Panc1 (cell line): ENCODE measurements around the gene TAB2. TPM values are rescaled to one million over a fixed set of nuclear protein-coding genes. Genes with fewer than 3 reads are reported as not detected.

Experiments used
- ATAC-seq: fragments of 200-7000 bp; cut with Tn5 transposase; 2 replicates; pipeline ENCODE4 v1.9.1; 2020; ENCODE audit warnings: mild to moderate bottlenecking, moderate library complexity
- BruUV-seq: library from RNA; stranded (reverse); fragments of 400-500 nt; replicated peaks from 2 replicates; lab custom pipeline; 2021; lab: Mats Ljungman, UMichigan
- CTCF ChIA-PET: fragments of 300-600 bp; sonication (Branson Sonifier 250); formaldehyde crosslinking; loops from one replicate; lab custom pipeline; 2022; ENCODE audit warnings: antibody characterized with exemption; lab: Charles Lee
- POLR2A ChIA-PET: fragments of 300-600 bp; sonication (Branson Sonifier 250); formaldehyde crosslinking; loops from one replicate; lab custom pipeline; 2022; ENCODE audit warnings: antibody characterized with exemption; lab: Charles Lee
- DNase-seq: peaks from one replicate; pipeline ENCODE4 v3.0.0-alpha.2; 2010; ENCODE audit warnings: low read depth, low spot score
- H3K27ac ChIP-seq: 2 replicates; pipeline ENCODE4 v1.5.1; 2011; ENCODE audit warnings: mild to moderate bottlenecking, low read length, inconsistent platforms
- H3K27me3 ChIP-seq: fragments of 200-500 bp; sonication (Bioruptor generic); 2 replicates; pipeline ENCODE4 v1.6.0; 2014; ENCODE audit warnings: low read length, inconsistent platforms; ENCODE audit not compliant: control insufficient read depth, insufficient read depth
- H3K36me3 ChIP-seq: fragments of 200-500 bp; sonication (Bioruptor generic); 2 replicates; pipeline ENCODE4 v1.5.1; 2014; ENCODE audit warnings: inconsistent platforms, mild to moderate bottlenecking, low read length, moderate library complexity; ENCODE audit not compliant: control insufficient read depth, insufficient read depth
- H3K4me1 ChIP-seq: 2 replicates; pipeline ENCODE4 v1.5.1; 2011; ENCODE audit warnings: inconsistent platforms, mild to moderate bottlenecking, low read length, moderate library complexity; ENCODE audit not compliant: control insufficient read depth, insufficient read depth
- H3K4me3 ChIP-seq, 2 experiments: 2 replicates each; pipeline ENCODE4 v1.5.1; 2011 to 2012; ENCODE audit warnings: low read depth in 2 of 2, low read length in 2 of 2, mild to moderate bottlenecking in 2 of 2, inconsistent platforms in 1 of 2, moderate library complexity in 1 of 2
- H3K9me3 ChIP-seq: fragments of 200-500 bp; sonication (Bioruptor generic); 2 replicates; pipeline ENCODE4 v1.5.1; 2014; ENCODE audit warnings: low read depth, mild to moderate bottlenecking, inconsistent platforms, low read length, moderate library complexity; ENCODE audit not compliant: control insufficient read depth, insufficient read depth
- POLR2AphosphoS5 ChIP-seq: IDR thresholded peaks from 2 replicates; pipeline ENCODE4 v1.6.1; 2012; ENCODE audit warnings: mild to moderate bottlenecking, low read depth, low read length, moderate library complexity
- REST ChIP-seq, 2 experiments: IDR thresholded peaks; 2 replicates each; pipeline ENCODE4 v1.6.1; 2011 to 2012; ENCODE audit warnings: low read depth in 2 of 2, control low read depth in 1 of 2, low read length in 1 of 2, mild to moderate bottlenecking in 1 of 2, moderate library complexity in 1 of 2; ENCODE audit not compliant: insufficient read depth in 1 of 2
- SIN3A ChIP-seq: IDR thresholded peaks from 2 replicates; pipeline ENCODE4 v1.6.1; 2012; ENCODE audit warnings: low read depth, mild to moderate bottlenecking, low read length, moderate library complexity, borderline replicate concordance; ENCODE audit not compliant: insufficient read depth
- TCF7L2 ChIP-seq: IDR thresholded peaks from 2 replicates; pipeline ENCODE4 v1.6.1; 2011; ENCODE audit warnings: mild to moderate bottlenecking, low read depth, low read length, inconsistent platforms
- in situ Hi-C: cut with HindIII; loops from 2 replicates; pipeline ENCODE4 v1.10.0; 2016; ENCODE audit warnings: low sequenced_read_pairs, low pct_unique_long_range_greater_than_20kb
- intact Hi-C: fragments of 100-400 bp; cut with micrococcal nuclease; formaldehyde crosslinking; loops from one replicate; pipeline ENCODE4 v1.10.0; 2022; ENCODE audit not compliant: unreplicated experiment
- total RNA-seq: library from RNA; stranded (reverse); gene quantifications from one replicate; pipeline ENCODE4 v1.2.1, GENCODE V29; 2021; ENCODE audit not compliant: unreplicated experiment
- TF ChIP-seq, protein P1 (sequence below): fragments of 450-650 bp; IDR thresholded peaks from 2 replicates; pipeline ENCODE4 v1.5.1; 2017; ENCODE audit warnings: mild to moderate bottlenecking

The TAB2 gene
- total RNA-seq, 1 experiment from 2014 or later: 47.2 TPM

GRCh38 chr6:149395185-149395584 is 77.7 kb downstream of the TAB2 start:
- intact Hi-C loops: no loop called here
- no peaks in the 10 kb centered on the region; the same call in 1 of the 2 replicates for H3K4me1 ChIP-seq
- no peak for DNase-seq
- H3K36me3 ChIP-seq: peaks cover 14% of the 10 kb centered on the region; the same call in 1 of the 2 replicates
- H3K27me3 ChIP-seq: no peaks in the 10 kb centered on the region
- in situ Hi-C loops: no loop called here
- no peak overlapping the region for H3K4me3 ChIP-seq
- ChIA-PET CTCF (no interaction called here), POLR2A (interaction anchor here (0.6 kb wide), 1 partner anchor 45 kb away, joined by 5 read pairs; no protein-coding TSS in a partner anchor)
- BruUV-seq: no TSS peak
- no peak overlapping the region for H3K27ac ChIP-seq
- ATAC-seq: no peak
- TF ChIP-seq TCF7L2 (no peak), SIN3A (no peak), REST (IDR thresholded peaks at IDR 0.05; ENCODE audit: insufficient read depth in 1 of 2, low read depth in 2 of 2, low read length in 1 of 2) (no peak), POLR2AphosphoS5 (no peak)
- TF ChIP-seq, protein P1, sequence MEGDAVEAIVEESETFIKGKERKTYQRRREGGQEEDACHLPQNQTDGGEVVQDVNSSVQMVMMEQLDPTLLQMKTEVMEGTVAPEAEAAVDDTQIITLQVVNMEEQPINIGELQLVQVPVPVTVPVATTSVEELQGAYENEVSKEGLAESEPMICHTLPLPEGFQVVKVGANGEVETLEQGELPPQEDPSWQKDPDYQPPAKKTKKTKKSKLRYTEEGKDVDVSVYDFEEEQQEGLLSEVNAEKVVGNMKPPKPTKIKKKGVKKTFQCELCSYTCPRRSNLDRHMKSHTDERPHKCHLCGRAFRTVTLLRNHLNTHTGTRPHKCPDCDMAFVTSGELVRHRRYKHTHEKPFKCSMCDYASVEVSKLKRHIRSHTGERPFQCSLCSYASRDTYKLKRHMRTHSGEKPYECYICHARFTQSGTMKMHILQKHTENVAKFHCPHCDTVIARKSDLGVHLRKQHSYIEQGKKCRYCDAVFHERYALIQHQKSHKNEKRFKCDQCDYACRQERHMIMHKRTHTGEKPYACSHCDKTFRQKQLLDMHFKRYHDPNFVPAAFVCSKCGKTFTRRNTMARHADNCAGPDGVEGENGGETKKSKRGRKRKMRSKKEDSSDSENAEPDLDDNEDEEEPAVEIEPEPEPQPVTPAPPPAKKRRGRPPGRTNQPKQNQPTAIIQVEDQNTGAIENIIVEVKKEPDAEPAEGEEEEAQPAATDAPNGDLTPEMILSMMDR: no peak
- no peaks in the 10 kb centered on the region for H3K9me3 ChIP-seq

- H3K27me3 ChIP-seq: no peaks in the 10 kb centered on the region
- H3K4me1 ChIP-seq: no peaks in the 10 kb centered on the region; the same call in 1 of the 2 replicates
- intact Hi-C loops: no loop called here
- H3K4me3 ChIP-seq: no peak overlapping the region
- ChIA-PET POLR2A (interaction anchor here (0.6 to 0.7 kb wide), 2 partner anchors 163 to 211 kb away, joined by 3 to 7 read pairs; no protein-coding TSS in a partner anchor), CTCF (no interaction called here)
- TF ChIP-seq POLR2AphosphoS5 (no peak), TCF7L2 (no peak), SIN3A (no peak), REST (IDR thresholded peaks at IDR 0.05; ENCODE audit: insufficient read depth in 1 of 2, low read depth in 2 of 2, low read length in 1 of 2) (no peak)
- TF ChIP-seq, protein P1: no peak
- peaks cover 17% of the 10 kb centered on the region; the same call in 1 of the 2 replicates for H3K36me3 ChIP-seq
- no peak overlapping the region for H3K27ac ChIP-seq
- in situ Hi-C loops: no loop called here
- no TSS peak for BruUV-seq
- ATAC-seq: no peak
- no peak for DNase-seq
- no peaks in the 10 kb centered on the region for H3K9me3 ChIP-seq
Measured at GRCh38 chr6:149397384-149397783, 79.9 kb downstream of the TAB2 start.
